GM12878 (cell line): Measurements from ENCODE around the gene OR6M1. TPM values are rescaled to one million over a fixed set of nuclear protein-coding genes. Genes with fewer than 3 reads are reported as not detected.

Experiments
- ATAC-seq: fragments of 200-7000 bp; cut with Tn5 transposase; 3 replicates; pipeline ENCODE4 v1.9.1; 2020; ENCODE audit warnings: mild to moderate bottlenecking, moderate library complexity
- BruUV-seq: library from RNA; stranded (reverse); fragments of 400-500 nt; replicated peaks from 2 replicates; lab custom pipeline; 2021; lab: Mats Ljungman, UMichigan
- CTCF ChIA-PET: fragments of 300-600 bp; sonication (Branson Sonifier 250); formaldehyde crosslinking; extraction: SDS; loops from one replicate; lab custom pipeline; 2021; ENCODE audit warnings: inconsistent platforms; lab: Yijun Ruan, JAX
- POLR2A ChIA-PET: fragments of 350-600 bp; formaldehyde crosslinking; extraction: SDS; loops from one replicate; lab custom pipeline; 2021; ENCODE audit warnings: inconsistent platforms; lab: Charles Lee
- RAD21 ChIA-PET: fragments of 300-600 bp; sonication (Branson Sonifier 250); formaldehyde crosslinking; loops from one replicate; lab custom pipeline; 2023; ENCODE audit warnings: antibody characterized with exemption; ENCODE audit not compliant: unreplicated experiment; lab: Charles Lee
- SMC1A ChIA-PET: fragments of 300-600 bp; sonication (Branson Sonifier 250); formaldehyde crosslinking; loops from one replicate; lab custom pipeline; 2023; ENCODE audit not compliant: unreplicated experiment, uncharacterized antibody; lab: Charles Lee
- DNase-seq: peaks from one replicate; pipeline ENCODE4 v3.0.0-alpha.2; 2011; ENCODE audit warnings: low read depth, low spot score
- FAIRE-seq: peaks from 3 replicates; lab custom pipeline; 2011; peaks lifted over from hg19 to GRCh38; lab: Jason Lieb, UNC
- H2AFZ ChIP-seq: 2 replicates; pipeline ENCODE4 v1.6.0; 2011; ENCODE audit warnings: low read depth, low read length, control low read depth; ENCODE audit not compliant: control insufficient read depth
- H3K27ac ChIP-seq: 2 replicates; pipeline ENCODE4 v1.5.1; 2011; ENCODE audit warnings: control low read depth; ENCODE audit not compliant: control insufficient read depth, insufficient read depth
- H3K27me3 ChIP-seq, 2 experiments: replicated peaks in 1 of 2; 2 replicates each; pipeline versions ENCODE4 v1.6.0 to v1.6.1; 2011; ENCODE audit warnings: low read length in 1 of 2; ENCODE audit not compliant: control insufficient read depth in 2 of 2, insufficient read depth in 2 of 2
- H3K36me3 ChIP-seq, 2 experiments: 2 replicates each; pipeline ENCODE4 v1.5.1; 2011; ENCODE audit warnings: low read length in 1 of 2; ENCODE audit not compliant: control insufficient read depth in 2 of 2, insufficient read depth in 2 of 2
- H3K4me1 ChIP-seq: 2 replicates; pipeline ENCODE4 v1.6.1; 2011; ENCODE audit warnings: mild to moderate bottlenecking, low read length, moderate library complexity, mixed read lengths; ENCODE audit not compliant: control insufficient read depth, insufficient read depth
- H3K4me2 ChIP-seq: 2 replicates; pipeline ENCODE4 v1.6.0; 2011; ENCODE audit warnings: control low read depth; ENCODE audit not compliant: control insufficient read depth, insufficient read depth
- H3K4me3 ChIP-seq: fragments of 200-600 bp; sonication (generic); 2 replicates; pipeline ENCODE4 v1.5.1; 2016
- H3K79me2 ChIP-seq: 2 replicates; pipeline ENCODE4 v1.6.0; 2011; ENCODE audit warnings: low read length; ENCODE audit not compliant: control insufficient read depth, insufficient read depth
- H3K9ac ChIP-seq: 2 replicates; pipeline ENCODE4 v1.8.0; 2011; ENCODE audit warnings: low read length, control low read depth, mixed read lengths; ENCODE audit not compliant: control insufficient read depth, insufficient read depth
- H3K9me3 ChIP-seq: replicated peaks from 3 replicates; pipeline ENCODE4 v1.5.1; 2011; ENCODE audit warnings: mild to moderate bottlenecking, low read length; ENCODE audit not compliant: control insufficient read depth, insufficient read depth
- H4K20me1 ChIP-seq: 2 replicates; pipeline ENCODE4 v1.6.0; 2011; ENCODE audit not compliant: control insufficient read depth, insufficient read depth
- ATF3 ChIP-seq: IDR thresholded peaks from 2 replicates; pipeline ENCODE4 v1.6.1; 2011; ENCODE audit warnings: low read depth, mild to moderate bottlenecking, low read length, moderate library complexity, borderline replicate concordance; ENCODE audit errors: extremely low read depth
- CHD2 ChIP-seq: IDR thresholded peaks from 2 replicates; pipeline ENCODE4 v1.6.1; 2011; ENCODE audit warnings: low read depth, low read length, improper control_type of control experiment, borderline replicate concordance
- IKZF1 ChIP-seq: fragments of 450-650 bp; conservative IDR thresholded peaks from 2 replicates; pipeline ENCODE4 v1.6.1; 2017; ENCODE audit warnings: antibody characterized with exemption, mild to moderate bottlenecking
- KAT2A ChIP-seq: conservative IDR thresholded peaks from 2 replicates; pipeline ENCODE4 v1.6.1; 2011; ENCODE audit warnings: low read depth, low read length; ENCODE audit not compliant: control insufficient read depth
- MEF2B ChIP-seq: fragments of 450-650 bp; IDR thresholded peaks from 2 replicates; pipeline ENCODE4 v1.6.1; 2018; ENCODE audit warnings: mild to moderate bottlenecking, moderate library complexity; ENCODE audit not compliant: partially characterized antibody, poor library complexity, severe bottlenecking
- NFYA ChIP-seq: IDR thresholded peaks from 2 replicates; pipeline ENCODE4 v1.6.1; 2011; ENCODE audit warnings: low read depth, mild to moderate bottlenecking, low read length, improper control_type of control experiment, borderline replicate concordance
- PBX3 ChIP-seq: IDR thresholded peaks from 2 replicates; pipeline ENCODE4 v1.6.1; 2011; ENCODE audit warnings: mild to moderate bottlenecking, low read depth, low read length, moderate library complexity; ENCODE audit not compliant: insufficient replicate concordance
- PRDM15 ChIP-seq: fragments of 450-650 bp; formaldehyde crosslinking; IDR thresholded peaks from 2 replicates; pipeline ENCODE4 v1.4.0; 2020; ENCODE audit warnings: mild to moderate bottlenecking, moderate library complexity
- RUNX3 ChIP-seq: IDR thresholded peaks from 2 replicates; pipeline ENCODE4 v1.6.1; 2012; ENCODE audit warnings: low read length, inconsistent platforms
- SMAD1 ChIP-seq: fragments of 450-650 bp; IDR thresholded peaks from 2 replicates; pipeline ENCODE4 v1.6.1; 2018; ENCODE audit warnings: mild to moderate bottlenecking, low read depth; ENCODE audit not compliant: partially characterized antibody
- SPI1 ChIP-seq: IDR thresholded peaks from 2 replicates; pipeline ENCODE4 v1.6.1; 2011; ENCODE audit warnings: low read depth, mild to moderate bottlenecking, low read length, moderate library complexity, borderline replicate concordance; ENCODE audit not compliant: insufficient read depth
- WRNIP1 ChIP-seq: IDR thresholded peaks from 2 replicates; pipeline ENCODE4 v1.6.1; 2011; ENCODE audit warnings: low read depth, low read length, improper control_type of control experiment, borderline replicate concordance
- ZNF24 ChIP-seq: fragments of 450-650 bp; IDR thresholded peaks from 2 replicates; pipeline ENCODE4 v1.6.1; 2017; ENCODE audit warnings: antibody characterized with exemption, mild to moderate bottlenecking
- ZNF687 ChIP-seq: fragments of 450-650 bp; IDR thresholded peaks from 2 replicates; pipeline ENCODE4 v1.6.1; 2017; ENCODE audit warnings: mild to moderate bottlenecking, moderate library complexity
- WGBS: methylation state at CpG from one replicate; pipeline ENCODE4 v1.1.6; 2016; ENCODE audit warnings: low lambda C conversion rate; ENCODE audit not compliant: insufficient replicate concordance, insufficient coverage; ENCODE audit errors: missing lambda C conversion rate; 5-methylcytosine and 5-hydroxymethylcytosine counted together
- in situ Hi-C: fragments of 300-500 bp; cut with MboI; formaldehyde crosslinking; loops from 9 replicates; pipeline ENCODE4 v1.14.3; 2018; ENCODE audit warnings: mixed read lengths
- intact Hi-C: fragments of 100-400 bp; cut with micrococcal nuclease; formaldehyde crosslinking; loops from one replicate; pipeline ENCODE4 v1.14.2; 2022; ENCODE audit not compliant: unreplicated experiment
- polyA plus RNA-seq, 11 experiments: library from polyadenylated mRNA; depleted of rRNA in 4 of 11; unstranded in 6 of 11; stranded (reverse) in 5 of 11; fragments of >200 nt; fragmentation: Nextera tagmentation in 4 of 11; fragmentation: Illumina TruSeq in 1 of 11; extraction: Ambion mirVana in 4 of 11; extraction: Trizol in 1 of 11; gene quantifications; 1 replicate in 1 of 11; 2 replicates in 10 of 11; pipeline versions ENCODE4 v1.2.1 to v1.2.3, GENCODE V29; 2011 to 2016; ENCODE audit warnings: inconsistent platforms in 2 of 11, missing spikeins in 2 of 11, low read depth in 1 of 11
- total RNA-seq, 4 experiments: library from RNA; depleted of rRNA in 3 of 4; stranded (reverse); fragments of >200 nt in 3 of 4; fragmentation: Illumina TruSeq in 1 of 4; extraction: Trizol in 1 of 4; gene quantifications; 2 replicates each; pipeline versions ENCODE4 v1.2.1 to v1.2.3, GENCODE V29; 2013 to 2021

Gene OR6M1
- total and polyA plus RNA-seq, 10 of the 15 experiments (the other 5 are each of a cell fraction or from before 2014, with no cell fraction given), result not detected

- H3K27ac ChIP-seq, result no peak overlapping the region
- H4K20me1 ChIP-seq, result no peaks in the 10 kb centered on the region
- RAD21 ChIA-PET, result no interaction called here
- POLR2A ChIA-PET, result no interaction called here
- SMC1A ChIA-PET, result interaction anchor here (1.6 kb wide), 1 partner anchor 10 kb away, joined by 6 read pairs; no protein-coding TSS in a partner anchor
- DNase-seq (no peak), FAIRE-seq (no peak), ATAC-seq (no peak)
- no peaks in the 10 kb centered on the region for H3K79me2 ChIP-seq
- no peak overlapping the region for H3K9ac ChIP-seq
- intact Hi-C loops (no loop called here), in situ Hi-C loops (no loop called here)
- no peak overlapping the region for H3K4me2 ChIP-seq
- no peak overlapping the region for H2AFZ ChIP-seq
- H3K4me1 ChIP-seq, result peaks cover 5% of the 10 kb centered on the region; the same call in 1 of the 2 replicates
- TF ChIP-seq PBX3 (no peak), ZNF24 (no peak), ATF3 (no peak), SMAD1 (no peak), ZNF687 (no peak), KAT2A (no peak), PRDM15 (CRISPR knock-in tag) (no peak), NFYA (no peak), SPI1 (no peak), IKZF1 (no peak), CHD2 (no peak), RUNX3 (no peak), WRNIP1 (no peak), MEF2B (no peak)
- 0% methylated on average over 1 of the region's 1 CpG for WGBS
- H3K27me3 ChIP-seq, result no peaks in the 10 kb centered on the region
- no TSS peak for BruUV-seq
- peaks cover 7% of the 10 kb centered on the region; the same call in 2 of the 3 replicates for H3K9me3 ChIP-seq
- CTCF ChIA-PET, result interaction anchor here (0.7 kb wide), 1 partner anchor 54 kb away, joined by 4 read pairs; no protein-coding TSS in a partner anchor
- H3K4me3 ChIP-seq, result no peak overlapping the region
- H3K36me3 ChIP-seq, result no peaks in the 10 kb centered on the region
Measured at GRCh38 chr11:123765601-123766000, 40.5 kb downstream of the OR6M1 start.
